ENCODE measurements around the gene ZNF134.

- TF ChIP-seq CTCF (IDR thresholded peaks at IDR 0.05; ENCODE audit: poor library complexity, severe bottlenecking) = no peak
- no peak for TF ChIP-seq SMC3 (conservative IDR thresholded peaks at IDR 0.05; ENCODE audit: poor library complexity)
- TF ChIP-seq EP300 (conservative IDR thresholded peaks at IDR 0.05; ENCODE audit: poor library complexity, severe bottlenecking) = no peak
Observed at GRCh38 chr19:57599377-57599760, 14.7 kb upstream of the ZNF134 start.
